Measurements from ENCODE around the gene SMKR1.
"Not testable (repeated sequence)": the region's sequence is repeated elsewhere in the genome, so short reads cannot be mapped to it uniquely, and the experiment has no call there.

The SMKR1 gene

DNA sequence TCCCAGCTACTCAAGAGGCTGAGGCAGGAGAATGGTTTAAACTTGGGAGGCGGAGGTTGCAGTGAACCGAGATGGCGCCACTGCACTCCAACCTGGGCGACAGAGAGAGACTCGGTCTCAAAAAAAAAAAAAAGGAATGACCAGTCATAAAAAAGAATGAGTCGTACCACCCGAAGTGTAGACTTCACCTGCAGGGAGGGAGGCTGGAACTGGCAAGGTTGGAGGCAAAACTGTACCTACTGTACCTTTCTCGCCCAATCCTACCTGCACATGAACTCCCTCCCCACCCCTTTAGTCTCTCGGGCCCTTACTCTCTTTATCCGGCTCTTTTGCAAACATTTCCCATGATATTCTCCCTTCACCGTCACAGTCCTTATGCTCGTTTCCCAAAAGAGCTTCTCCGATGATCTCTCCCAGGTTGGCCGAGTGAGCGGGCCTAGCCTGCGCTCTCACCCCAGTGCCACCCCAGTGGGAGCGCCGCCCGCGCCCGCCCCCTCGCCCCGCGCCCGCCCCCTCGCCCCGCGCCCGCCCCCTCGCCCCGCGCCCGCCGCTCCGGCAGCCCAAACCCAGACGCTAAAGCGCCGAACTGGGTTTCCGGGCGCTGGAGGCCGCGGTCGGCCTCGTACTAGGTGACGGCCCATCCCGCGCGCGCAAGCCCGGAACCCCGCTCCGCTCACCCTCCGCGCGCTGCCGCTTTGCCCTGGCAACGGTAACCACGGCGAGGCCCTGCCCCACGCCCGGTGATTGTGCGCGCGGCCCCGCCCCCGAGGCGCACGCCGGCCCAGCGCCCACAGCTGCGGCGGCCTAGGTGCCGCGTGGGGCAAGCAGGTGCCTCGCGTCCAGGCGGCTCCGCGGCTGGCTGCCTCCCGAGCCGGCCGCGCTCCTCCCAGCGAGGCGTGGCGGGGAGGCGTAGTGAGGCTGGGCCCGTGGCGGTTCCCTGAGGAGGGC is at the start of gene SMKR1:
Gene SMKR1, plus strand, starts transcription at position 772 of the 948 bp plus-strand sequence. CDS start 294 bp downstream, outside the sequence.
- DNase-seq (ENCODE audit: low spot score), result peak; percentile 93

DNA sequence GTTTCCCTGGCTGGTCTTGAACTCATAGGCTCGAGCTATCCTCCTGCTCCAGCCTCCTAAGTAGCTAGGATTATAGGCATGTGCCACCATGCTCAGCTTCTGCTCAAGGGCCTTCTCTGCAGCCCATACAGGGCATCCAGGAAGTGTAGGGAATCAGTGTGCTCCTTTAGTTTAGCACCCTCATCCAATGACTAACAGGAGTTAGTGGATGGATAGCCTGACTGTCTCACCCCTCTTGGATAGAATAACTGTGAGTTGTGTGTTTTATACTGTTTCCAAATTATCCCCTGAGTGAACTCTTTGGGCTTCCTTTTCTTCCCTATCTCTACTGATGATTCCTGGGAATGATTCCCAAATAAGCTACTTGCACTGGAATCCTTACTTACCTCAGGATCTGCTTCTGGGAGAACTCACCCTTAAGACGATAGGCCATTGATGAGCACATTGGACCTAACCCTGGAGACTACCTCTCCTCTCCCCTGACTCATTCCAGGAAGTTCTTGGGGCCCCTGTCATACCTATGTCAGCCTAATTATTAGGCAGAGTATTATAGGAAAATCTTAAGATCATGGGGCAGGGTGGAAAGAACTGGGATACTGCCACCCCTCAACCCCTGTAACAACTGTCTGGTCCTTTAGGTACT is 49.6 kb upstream of the SMKR1 start:
- no peak for DNase-seq (ENCODE audit: low spot score)

DNA sequence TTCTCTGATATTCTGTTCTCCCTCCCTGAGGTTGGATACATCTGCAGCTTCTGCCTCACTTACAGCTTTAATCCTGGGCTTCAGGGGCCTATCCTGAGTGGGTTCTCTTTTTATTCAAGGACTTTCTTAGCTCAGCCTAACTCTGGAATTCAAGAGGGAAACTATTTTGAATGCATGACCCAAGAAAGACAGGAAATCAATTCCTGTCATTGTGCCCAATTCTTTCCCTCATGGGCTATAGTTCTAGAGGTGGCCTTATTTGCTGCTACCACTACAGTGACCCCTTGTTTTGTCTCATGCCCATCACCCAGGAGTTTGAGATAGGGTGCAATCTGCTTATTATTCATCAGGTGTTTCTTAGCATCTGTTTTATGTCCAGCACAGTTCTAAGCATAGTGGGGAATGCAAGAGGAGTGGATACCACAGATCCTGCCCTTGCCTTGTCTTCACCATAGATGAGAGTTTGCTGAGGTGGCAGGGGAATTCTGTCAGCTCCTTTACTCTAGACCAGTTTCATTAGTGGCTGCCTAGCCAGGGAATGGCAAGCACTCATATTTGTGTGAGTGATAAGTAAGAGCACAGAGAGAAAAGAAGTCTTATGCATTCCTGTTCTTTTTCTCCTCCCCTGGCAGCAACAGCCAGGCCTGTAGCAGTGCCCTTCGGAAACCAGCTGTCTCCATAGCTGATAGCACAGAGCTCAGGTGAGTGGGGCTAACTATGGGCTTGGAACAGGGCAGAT is 48.7 kb upstream of the SMKR1 start:
- DNase-seq (ENCODE audit: low spot score), result no peak

DNA sequence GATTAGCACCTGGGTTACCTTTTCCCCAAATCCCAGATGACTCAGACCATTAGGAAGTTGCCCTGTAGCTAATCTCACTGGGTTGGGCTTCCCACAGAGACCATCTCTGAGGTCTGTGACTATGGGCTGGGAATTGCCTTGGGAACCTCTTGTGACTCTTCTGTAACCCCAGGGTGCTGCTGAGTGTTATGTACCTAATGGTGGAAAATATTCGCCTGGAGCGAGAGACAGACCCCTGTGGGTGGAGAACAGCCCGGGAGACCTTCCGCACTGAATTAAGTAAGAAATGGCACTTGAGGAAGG is 48.1 kb upstream of the SMKR1 start:
- no peak for DNase-seq (ENCODE audit: low spot score)

DNA sequence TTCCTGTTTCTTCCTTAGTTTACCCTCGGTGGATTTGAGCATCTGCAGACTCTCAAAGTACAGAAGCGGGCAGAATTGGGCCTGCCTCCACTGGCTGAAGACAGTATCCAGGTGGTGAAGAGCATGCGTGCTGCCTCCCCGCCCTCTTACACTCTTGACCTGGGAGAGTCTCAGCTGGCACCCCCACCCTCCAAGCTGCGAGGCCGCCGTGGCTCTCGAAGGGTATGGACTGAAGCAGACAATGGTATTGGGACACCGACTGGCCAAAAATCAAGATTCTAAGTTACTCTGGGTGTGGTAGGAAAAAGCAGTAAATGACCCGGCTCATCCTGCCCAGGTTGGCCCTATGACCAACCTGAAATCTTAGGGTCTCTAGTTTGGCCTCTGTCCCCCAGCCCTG is 45.9 kb upstream of the SMKR1 start:
- DNase-seq (ENCODE audit: low spot score), result no peak

DNA sequence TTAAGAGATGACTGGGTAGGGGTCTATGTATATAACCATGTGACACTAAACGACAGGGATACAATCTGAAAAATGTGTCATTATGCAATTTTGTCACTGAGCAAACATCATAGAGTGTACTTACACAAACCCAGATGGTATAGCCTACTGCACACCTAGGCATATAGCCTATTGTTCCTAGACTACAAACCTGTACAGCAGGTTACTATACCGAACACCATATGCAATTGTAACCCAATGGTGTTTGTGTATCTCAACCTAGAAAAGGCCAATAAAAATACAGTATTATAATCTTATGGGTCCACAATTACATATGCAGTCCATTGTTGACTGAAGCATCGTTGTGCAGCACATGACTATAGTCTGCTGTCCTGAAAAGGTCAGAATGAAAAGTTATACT is 45.2 kb upstream of the SMKR1 start:
- no peak for DNase-seq (ENCODE audit: low spot score)

DNA sequence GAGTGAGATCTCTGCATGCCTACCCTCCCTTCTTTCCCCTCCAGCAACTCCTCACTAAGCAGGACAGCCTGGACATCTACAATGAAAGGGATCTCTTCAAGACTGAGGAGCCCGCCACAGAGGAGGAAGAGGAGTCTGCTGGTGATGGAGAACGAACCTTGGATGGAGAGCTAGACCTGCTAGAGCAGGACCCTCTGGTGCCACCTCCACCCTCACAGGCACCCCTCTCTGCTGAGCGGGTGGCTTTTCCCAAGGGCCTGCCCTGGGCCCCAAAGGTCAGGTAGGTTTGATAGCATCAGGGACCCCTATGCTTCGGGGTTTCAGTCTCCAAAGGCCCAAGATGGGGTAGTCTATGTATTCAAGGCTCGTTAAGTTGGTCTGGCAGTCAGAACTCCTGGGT is 44.2 kb upstream of the SMKR1 start:
- no peak for DNase-seq (ENCODE audit: low spot score)

DNA sequence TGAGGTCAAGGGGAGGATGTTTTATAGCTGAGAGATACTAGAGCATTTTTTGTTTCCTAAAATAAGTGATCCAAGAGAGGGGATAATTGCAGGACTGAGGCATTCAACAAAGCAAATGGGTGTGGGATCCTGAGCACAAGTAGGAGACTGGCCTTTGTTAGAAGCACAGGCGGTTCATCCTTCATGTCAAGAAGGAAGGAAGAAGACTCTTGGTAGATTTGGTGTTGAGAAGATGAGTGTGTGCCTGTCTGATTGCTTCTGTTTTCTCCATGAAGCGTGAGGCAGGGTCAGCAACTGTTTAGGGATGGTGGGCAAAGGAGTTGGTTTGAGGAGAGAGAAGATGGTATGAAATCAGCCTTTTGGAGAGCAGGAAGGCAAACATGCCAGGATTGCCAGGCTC is 40.5 kb upstream of the SMKR1 start:
- DNase-seq (ENCODE audit: low spot score), result no peak

DNA sequence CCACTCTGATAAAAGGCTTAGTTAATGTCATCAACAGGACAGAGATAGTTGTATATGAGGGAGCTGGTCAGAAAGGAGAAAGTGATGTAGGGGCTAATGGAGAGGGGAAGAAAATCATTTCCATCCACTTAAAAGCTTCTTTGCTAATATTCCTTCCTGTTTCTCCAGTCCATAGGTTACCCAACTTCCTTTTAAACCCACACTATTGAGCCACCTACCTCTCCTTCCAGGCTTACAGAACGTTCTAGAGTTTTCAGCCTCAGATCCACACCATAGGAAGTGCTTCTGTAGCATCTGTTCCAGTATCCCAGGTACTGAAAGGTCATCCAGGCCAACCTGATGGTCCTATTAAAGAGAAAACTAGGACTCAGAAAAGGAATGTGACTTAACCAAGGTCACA is 39.9 kb upstream of the SMKR1 start:
- no peak for DNase-seq (ENCODE audit: low spot score)

DNA sequence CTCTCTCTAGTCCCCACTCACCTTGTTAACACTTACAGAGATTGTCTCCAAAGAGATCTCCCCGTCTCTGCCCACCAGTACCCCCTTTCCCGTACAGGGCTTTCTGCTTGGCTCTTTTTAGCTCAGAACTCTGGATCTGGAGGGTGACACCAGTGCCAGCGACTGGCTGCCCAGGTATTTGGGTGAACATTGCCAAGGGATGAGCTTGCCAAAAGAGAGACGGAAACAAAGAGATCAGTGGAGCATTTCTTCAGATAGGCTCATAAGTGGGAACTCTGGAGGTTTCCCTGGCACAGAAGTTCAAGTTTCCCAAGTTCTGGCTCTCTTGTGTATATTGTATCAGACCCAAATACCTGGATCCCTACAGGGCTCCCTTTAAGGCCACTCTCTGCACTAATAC is 38.1 kb upstream of the SMKR1 start:
- DNase-seq (ENCODE audit: low spot score), result no peak

DNA sequence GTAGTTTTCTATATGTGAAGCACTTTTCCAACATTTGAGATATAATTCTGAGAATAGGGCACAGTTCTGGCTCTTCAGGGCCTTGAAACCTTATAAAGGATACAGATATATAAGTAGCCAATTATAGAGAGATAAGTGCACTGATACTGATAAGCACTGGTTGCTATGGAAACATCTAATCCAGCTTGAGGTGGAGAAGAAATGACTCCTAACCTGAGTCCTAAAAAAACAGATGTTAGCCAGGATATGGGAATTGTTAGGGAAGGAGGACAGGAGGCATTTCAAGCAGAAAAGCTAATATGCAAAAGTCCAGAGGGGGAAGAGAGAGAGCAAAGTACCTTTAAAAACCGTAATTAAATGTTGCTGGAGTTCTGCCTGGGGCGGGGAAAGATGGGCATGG is 37.3 kb upstream of the SMKR1 start:
- DNase-seq (ENCODE audit: low spot score), result no peak

DNA sequence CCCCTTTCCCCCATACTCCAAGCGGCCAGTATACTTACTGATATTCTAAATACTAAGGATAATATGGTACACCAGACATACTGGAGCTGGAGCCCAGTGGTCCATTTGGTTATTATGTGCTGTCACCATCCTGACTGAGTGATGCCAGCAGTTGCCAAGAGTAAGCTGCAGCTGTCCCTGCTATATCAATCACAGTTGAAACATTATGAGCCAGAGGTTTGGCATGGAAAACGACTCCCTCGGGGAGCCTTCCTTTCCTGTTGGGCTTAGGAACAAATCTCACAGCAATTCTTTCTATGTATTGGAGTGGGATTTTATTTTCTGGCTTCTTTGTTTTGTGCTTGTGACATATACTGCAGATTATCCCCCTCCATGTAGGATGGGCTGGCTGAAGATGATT is 35.5 kb upstream of the SMKR1 start:
- no peak for DNase-seq (ENCODE audit: low spot score)

DNA sequence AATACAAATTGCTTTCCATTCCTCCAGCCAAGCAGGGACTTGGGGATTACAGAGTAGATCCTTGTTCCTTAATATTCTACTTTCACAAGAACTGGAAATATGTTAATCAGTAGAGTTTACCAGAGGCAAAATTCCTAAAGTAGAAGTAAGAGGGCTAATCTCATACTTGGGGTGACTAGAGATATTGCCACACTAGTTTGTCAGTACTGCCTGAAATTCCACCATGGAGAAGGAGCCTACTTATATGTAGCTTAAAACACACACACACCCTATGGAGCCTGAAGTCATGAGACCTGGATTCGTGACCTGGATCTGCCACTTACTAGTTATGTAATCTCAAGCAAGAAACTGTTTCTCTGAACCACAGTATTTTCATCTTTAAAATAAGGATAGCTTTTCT is 34.2 kb upstream of the SMKR1 start:
- DNase-seq (ENCODE audit: low spot score), result peak; percentile 62

DNA sequence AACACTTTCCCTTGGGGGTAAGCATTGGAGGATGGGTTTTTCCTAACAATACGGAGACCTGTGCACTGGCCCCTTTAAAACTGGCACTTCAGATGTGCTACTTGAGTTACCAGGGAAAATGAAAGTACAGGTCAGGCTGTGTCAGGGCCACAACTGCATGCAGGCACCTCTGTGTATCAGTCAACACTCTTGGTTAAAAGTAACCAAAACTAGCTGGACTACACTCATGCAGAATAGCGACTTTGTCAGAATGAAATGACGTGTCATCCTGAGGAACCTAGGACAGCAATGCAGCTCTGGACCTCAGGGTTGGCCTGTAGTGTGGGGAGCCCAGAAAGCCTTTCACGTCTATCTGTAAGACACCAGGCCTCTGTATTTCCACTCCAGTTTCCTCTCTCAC is 33.8 kb upstream of the SMKR1 start:
- DNase-seq (ENCODE audit: low spot score), result no peak

DNA sequence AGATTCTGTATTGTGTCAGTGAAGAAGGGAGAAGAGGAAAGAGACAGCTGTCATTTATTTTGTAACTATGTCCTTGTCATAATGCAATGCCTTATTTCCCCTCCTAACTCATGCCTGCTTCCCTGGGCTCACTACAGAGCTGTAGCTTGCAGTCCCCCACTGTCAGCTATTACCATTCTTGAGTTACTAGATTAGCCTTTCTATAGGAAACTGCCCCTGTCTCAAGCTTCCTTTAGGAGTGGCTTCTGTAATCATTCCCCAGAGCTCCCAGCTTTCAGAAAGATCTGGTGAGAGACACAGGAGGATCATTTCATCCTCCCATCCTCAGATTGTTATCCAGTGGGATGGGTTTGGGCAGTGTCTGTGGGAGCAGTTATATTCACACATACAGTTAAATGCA is 32.4 kb upstream of the SMKR1 start:
- DNase-seq (ENCODE audit: low spot score), result no peak

DNA sequence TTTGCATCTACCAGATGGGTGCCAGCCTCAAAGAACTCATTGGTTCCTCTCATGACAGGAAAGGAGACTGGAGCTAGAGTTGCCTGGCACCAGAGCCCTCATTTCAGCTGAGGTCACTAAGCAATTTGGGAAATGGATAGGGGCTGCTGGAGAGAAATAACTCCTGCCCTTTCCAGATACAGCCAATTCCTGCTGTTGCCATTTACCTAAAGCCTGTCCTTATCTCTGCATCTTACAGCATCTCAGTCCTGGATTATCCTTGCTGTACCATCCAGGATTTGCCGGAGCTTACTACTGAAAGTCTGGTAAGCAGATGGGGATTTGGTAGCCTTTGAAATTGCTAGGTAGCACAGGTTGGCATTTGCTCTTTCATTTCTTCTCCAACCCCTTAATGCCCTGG is 31.9 kb upstream of the SMKR1 start:
- no peak for DNase-seq (ENCODE audit: low spot score)

DNA sequence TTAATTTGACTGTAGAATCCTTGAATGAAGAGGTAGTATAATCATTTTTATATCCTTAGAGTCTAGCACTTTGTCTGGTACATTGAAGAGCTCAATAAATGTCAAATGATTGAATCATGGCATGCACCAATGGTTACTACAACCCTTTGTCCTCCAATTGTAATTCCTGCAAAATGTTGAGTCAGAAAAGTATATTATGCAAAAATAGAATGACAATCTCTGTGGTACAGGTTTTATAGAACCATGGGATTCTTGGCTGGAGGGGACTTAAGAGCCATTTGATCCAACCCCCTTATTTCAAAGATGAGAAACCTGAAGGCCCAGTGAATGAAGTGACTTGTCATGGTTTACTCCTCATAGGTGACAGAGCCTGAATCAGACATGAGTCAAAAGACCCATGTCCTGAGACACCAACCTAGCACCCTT is 30.9 kb upstream of the SMKR1 start:
- DNase-seq (ENCODE audit: low spot score), result no peak

DNA sequence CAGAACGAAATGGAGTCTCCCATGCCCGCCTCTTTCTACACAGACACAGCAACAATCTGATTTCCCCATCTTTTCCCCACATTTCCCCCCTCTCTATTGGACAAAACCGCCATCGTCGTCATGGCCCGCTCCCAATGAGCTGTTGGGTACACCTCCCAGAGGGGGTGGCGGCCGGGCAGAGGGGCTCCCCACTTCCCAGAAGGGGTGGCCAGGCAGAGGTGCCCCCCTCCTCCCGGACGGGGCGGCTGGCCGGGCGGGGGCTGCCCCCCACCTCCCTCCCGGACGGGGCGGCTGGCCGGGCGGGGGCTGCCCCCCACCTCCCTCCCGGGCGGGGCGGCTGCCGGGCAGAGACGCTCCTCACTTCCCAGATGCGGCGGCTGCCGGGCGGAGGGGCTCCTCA is 26.4 kb upstream of the SMKR1 start:
- not testable (repeated sequence) for DNase-seq (ENCODE audit: low spot score)

DNA sequence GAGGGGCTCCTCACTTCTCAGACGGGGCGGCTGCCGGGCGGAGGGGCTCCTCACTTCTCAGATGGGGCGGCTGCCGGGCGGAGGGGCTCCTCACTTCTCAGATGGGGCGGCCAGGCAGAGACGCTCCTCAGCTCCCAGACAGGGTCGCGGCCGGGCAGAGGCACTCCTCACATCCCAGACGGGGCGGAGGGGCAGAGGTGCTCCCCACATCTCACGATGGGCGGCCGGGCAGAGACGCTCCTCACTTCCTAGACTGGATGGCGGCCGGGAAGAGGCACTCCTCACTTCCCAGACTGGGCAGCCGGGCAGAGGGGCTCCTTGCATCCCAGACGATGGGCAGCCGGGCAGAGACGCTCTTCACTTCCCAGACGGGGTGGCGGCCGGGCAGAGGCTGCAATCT is 25.9 kb upstream of the SMKR1 start:
- not testable (repeated sequence) for DNase-seq (ENCODE audit: low spot score)

DNA sequence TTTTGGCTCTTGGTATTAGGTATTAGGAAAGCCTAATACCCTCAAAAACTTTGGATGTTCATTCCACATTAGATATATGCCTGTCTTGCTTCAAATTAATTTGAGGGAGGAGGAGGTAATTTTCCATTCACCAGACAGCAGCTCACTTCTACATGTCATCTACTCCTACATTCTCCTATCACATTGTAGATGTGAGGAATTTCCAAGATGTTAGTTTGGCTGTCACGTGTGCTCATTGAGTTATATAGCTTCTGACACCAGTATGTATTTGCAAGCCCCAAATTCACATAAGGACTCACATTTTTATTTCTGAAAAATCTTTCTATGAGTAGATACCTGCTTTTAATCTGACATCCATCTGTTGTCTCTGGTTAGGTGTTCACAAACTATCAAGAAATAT is 22.5 kb upstream of the SMKR1 start:
- no peak for DNase-seq (ENCODE audit: low spot score)

DNA sequence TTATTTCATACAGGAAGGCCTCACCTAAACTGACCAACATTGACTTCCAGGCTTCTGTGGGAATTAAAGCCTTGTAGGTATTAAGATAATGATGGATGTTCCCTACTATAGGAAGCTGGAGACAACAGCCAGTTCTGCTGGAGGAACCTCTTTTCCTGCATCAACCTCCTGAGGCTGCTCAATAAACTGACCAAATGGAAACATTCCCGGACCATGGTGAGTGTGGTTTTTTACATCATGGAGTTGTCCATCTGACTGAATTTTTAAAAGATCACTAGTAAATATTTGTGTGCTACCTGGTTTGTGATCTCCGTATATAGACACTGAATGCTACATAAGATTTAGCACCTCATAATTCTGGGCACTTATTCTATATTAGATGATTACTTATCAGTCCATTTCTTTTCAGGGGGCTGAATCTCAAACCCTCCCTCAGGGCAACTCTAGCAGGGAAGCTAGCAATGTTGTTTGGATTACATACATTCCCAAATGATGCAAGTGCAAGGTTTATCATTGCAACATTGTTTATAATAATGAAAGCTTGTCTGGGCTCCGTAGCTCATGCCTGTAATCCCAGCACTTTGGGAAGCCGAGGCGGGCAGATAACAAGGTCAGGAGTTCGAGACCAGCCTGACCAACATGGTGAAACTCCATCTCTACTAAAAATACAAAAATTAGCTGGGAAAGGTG is 21.5 kb upstream of the SMKR1 start:
- no peak for DNase-seq (ENCODE audit: low spot score)

DNA sequence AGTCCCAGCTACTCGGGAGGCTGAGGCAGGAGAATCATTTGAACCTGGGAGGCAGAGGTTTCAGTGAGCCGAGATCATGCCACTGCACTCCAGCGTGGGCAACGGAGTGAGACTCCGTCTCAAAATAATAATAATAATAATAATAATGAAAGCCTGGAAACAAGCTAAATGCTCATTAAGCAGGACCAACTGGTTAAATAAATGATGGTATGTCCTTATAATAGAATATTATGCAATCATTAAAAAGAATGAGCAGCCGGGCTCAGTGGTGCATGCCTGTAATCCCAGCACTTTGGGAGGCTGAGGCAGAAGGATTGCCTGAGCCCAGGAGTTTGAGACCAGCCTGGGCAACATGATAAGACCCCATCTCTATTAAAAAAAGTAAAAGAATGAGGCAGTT is 21.0 kb upstream of the SMKR1 start:
- not testable (repeated sequence) for DNase-seq (ENCODE audit: low spot score)

Data from GM03348 (cell line).